Natural killer cell (primary cell): ENCODE data around the gene OR10G6. TPM values are rescaled to one million over a fixed set of nuclear protein-coding genes. Genes with fewer than 3 reads are reported as not detected.
"Not testable (repeated sequence)": the region's sequence is repeated elsewhere in the genome, so short reads cannot be mapped to it uniquely, and the experiment has no call there.

Experiments used
- ATAC-seq, 3 donors: fragments of 150-1000 bp in 2 of 3; fragments of 200-7000 bp in 1 of 3; cut with Tn5 transposase; 1 replicate in 1 of 3; 2 replicates in 2 of 3; pipeline ENCODE4 v1.10.0; 2021; ENCODE audit warnings: mild to moderate bottlenecking in 2 of 3, moderate library complexity in 2 of 3
- DNase-seq, 2 donors: peaks; one replicate each; pipeline versions ENCODE4 v3.0.0 to v3.0.0-alpha.2; 2013 to 2021; ENCODE audit warnings: mixed read lengths in 1 of 2
- H3K27ac ChIP-seq: one replicate; pipeline ENCODE4 v1.5.1; 2013; ENCODE audit warnings: mild to moderate bottlenecking, low read length
- H3K27me3 ChIP-seq: one replicate; pipeline ENCODE4 v1.6.1; 2013; ENCODE audit warnings: low read length; ENCODE audit not compliant: control insufficient read depth, insufficient read depth
- H3K36me3 ChIP-seq: one replicate; pipeline ENCODE4 v1.6.1; 2013; ENCODE audit warnings: low read length; ENCODE audit not compliant: control insufficient read depth, insufficient read depth
- H3K4me1 ChIP-seq: one replicate; pipeline ENCODE4 v1.6.1; 2013; ENCODE audit warnings: low read length; ENCODE audit not compliant: control insufficient read depth, insufficient read depth
- H3K4me3 ChIP-seq: one replicate; pipeline ENCODE4 v1.5.1; 2013; ENCODE audit warnings: low read length
- H3K9me3 ChIP-seq: one replicate; pipeline ENCODE4 v1.6.1; 2013; ENCODE audit warnings: low read length; ENCODE audit not compliant: control insufficient read depth, insufficient read depth
- H3K27ac Mint-ChIP-seq, 2 donors: one replicate each; pipeline ENCODE4 v1.8.0; 2022; ENCODE audit warnings: mild to moderate bottlenecking in 2 of 2, mixed read lengths in 2 of 2, moderate library complexity in 1 of 2
- H3K27me3 Mint-ChIP-seq, 2 donors: one replicate each; pipeline ENCODE4 v1.8.0; 2022; ENCODE audit warnings: low read depth in 2 of 2, mixed read lengths in 2 of 2
- H3K36me3 Mint-ChIP-seq: one replicate; pipeline ENCODE4 v1.8.0; 2022; ENCODE audit warnings: mixed read lengths
- H3K4me1 Mint-ChIP-seq, 2 donors: one replicate each; pipeline ENCODE4 v1.8.0; 2022; ENCODE audit warnings: mixed read lengths in 2 of 2
- H3K4me3 Mint-ChIP-seq: one replicate; pipeline ENCODE4 v1.8.0; 2022; ENCODE audit warnings: mild to moderate bottlenecking, moderate library complexity, mixed read lengths
- H3K9me3 Mint-ChIP-seq, 2 donors: one replicate each; pipeline ENCODE4 v1.8.0; 2022; ENCODE audit warnings: mixed read lengths in 2 of 2
- CTCF ChIP-seq: fragments of 200-600 bp; IDR thresholded peaks from one replicate; pipeline ENCODE4 v1.8.0; 2022; ENCODE audit warnings: antibody characterized with exemption
- WGBS: methylation state at CpG from one replicate; pipeline ENCODE4 v1.1.7; 2013; ENCODE audit warnings: missing lambda C conversion rate; ENCODE audit not compliant: insufficient coverage; 5-methylcytosine and 5-hydroxymethylcytosine counted together
- intact Hi-C: fragments of 100-400 bp; cut with micrococcal nuclease; formaldehyde crosslinking; loops from one replicate; pipeline ENCODE4 v1.14.2; 2022
- total RNA-seq, 4 donors: library from RNA; stranded (reverse); fragments of 120-200 nt in 1 of 4; gene quantifications; one replicate each; pipeline versions ENCODE4 v1.2.3 to v1.2.4, GENCODE V29; 2013 to 2022

The OR10G6 gene
- total RNA-seq, 3 donors from 2014 or later (not counting 1 experiment from before 2014, with no cell fraction given): not detected

DNA sequence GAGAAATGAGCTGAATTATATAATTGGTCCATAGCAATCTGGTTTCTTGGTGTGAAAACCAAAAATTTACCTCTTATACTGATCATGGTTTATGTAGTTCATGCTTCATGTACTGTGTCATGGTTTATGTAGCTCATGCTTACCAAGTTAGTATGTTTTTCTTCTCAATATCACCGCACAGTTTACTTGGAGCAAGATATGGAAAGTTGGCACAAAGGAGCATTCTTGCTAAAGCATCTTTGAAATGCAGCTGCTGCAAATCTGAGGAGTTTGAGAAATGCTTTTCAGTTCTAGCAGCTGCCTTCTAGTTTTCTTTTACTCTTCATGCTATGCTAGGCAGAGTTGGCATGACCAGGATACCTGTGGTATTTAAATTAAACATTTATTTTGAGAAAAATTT is 41.7 kb upstream of the OR10G6 start:
- no peaks in the 10 kb centered on the region for H3K4me1 ChIP-seq
- no peak for DNase-seq
- H3K36me3 Mint-ChIP-seq: no peaks in the 10 kb centered on the region
- intact Hi-C loops: no loop called here
- H3K36me3 ChIP-seq: no peaks in the 10 kb centered on the region
- H3K9me3 ChIP-seq: no peaks in the 10 kb centered on the region
- no peaks in the 10 kb centered on the region for H3K4me1 Mint-ChIP-seq
- no peak for TF ChIP-seq CTCF
- H3K27me3 ChIP-seq: no peaks in the 10 kb centered on the region
- peaks cover 0 to 2% of the 10 kb centered on the region in 2 donors for H3K9me3 Mint-ChIP-seq
- H3K4me3 ChIP-seq: no peak overlapping the region
- H3K27me3 Mint-ChIP-seq: peaks cover 0 to 2% of the 10 kb centered on the region in 2 donors
- H3K4me3 Mint-ChIP-seq: no peak overlapping the region
- 93% methylated on average over 1 of the region's 1 CpG for WGBS
- no peak overlapping the region for H3K27ac ChIP-seq
- ATAC-seq: no peak
- no peak overlapping the region for H3K27ac Mint-ChIP-seq

DNA sequence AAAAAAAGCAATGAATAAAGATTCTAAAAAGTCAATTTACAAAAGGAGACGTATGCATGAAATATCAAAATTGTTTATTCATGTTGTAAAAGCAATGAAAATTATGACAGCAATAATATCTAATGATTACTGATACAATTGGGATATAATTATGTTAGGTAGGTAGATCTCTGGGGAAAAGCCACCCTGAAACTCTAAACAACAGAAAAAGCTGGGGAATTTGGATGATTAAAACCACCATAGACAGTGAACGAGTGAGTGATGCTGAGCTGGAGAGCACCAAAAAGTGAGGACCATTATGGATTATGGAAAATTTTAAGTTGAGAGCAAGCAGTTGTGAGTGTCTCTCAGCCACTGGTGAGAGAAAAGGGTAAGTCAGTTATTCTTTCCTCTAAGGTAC is 31.5 kb upstream of the OR10G6 start, which contains the start of gene OR10G8:
TSS of gene OR10G8 (plus strand) at position 301 of the 400 bp plus-strand sequence. CDS start 2,825 bp downstream, outside the sequence.
- DNase-seq: no peak
- Histone ChIP-seq H3K4me1 (no peaks in the 10 kb centered on the region), H3K36me3 (no peaks in the 10 kb centered on the region), H3K9me3 (no peaks in the 10 kb centered on the region), H3K27me3 (no peaks in the 10 kb centered on the region), H3K27ac (no peak within 1 kb of the TSS), H3K4me3 (no peak within 1 kb of the TSS)
- no peak for TF ChIP-seq CTCF
- 92% methylated on average over 1 of the region's 2 CpGs for WGBS
- intact Hi-C loops: no loop called here
- Mint-ChIP-seq H3K4me1 (no peaks in the 10 kb centered on the region), H3K9me3 (no peaks in the 10 kb centered on the region), H3K27me3 (no peaks in the 10 kb centered on the region), H3K4me3 (no peak within 1 kb of the TSS), H3K36me3 (no peaks in the 10 kb centered on the region), H3K27ac (no peak within 1 kb of the TSS)
- no peak for ATAC-seq

DNA sequence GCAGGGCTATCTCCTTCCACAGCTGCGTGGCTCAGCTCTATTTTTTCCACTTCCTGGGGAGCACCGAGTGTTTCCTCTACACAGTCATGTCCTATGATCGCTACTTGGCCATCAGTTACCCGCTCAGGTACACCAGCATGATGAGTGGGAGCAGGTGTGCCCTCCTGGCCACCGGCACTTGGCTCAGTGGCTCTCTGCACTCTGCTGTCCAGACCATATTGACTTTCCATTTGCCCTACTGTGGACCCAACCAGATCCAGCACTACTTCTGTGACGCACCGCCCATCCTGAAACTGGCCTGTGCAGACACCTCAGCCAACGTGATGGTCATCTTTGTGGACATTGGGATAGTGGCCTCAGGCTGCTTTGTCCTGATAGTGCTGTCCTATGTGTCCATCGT is 20.9 kb upstream of the OR10G6 start:
- H3K27me3 Mint-ChIP-seq, intact Hi-C loops, H3K9me3 ChIP-seq, H3K9me3 Mint-ChIP-seq, H3K36me3 ChIP-seq, H3K27ac ChIP-seq, H3K4me3 ChIP-seq, H3K4me1 ChIP-seq, H3K27ac Mint-ChIP-seq, H3K4me1 Mint-ChIP-seq, H3K36me3 Mint-ChIP-seq, H3K4me3 Mint-ChIP-seq, ATAC-seq, DNase-seq, H3K27me3 ChIP-seq: not testable (repeated sequence)
- WGBS: 86% methylated on average over 4 of the region's 9 CpGs

DNA sequence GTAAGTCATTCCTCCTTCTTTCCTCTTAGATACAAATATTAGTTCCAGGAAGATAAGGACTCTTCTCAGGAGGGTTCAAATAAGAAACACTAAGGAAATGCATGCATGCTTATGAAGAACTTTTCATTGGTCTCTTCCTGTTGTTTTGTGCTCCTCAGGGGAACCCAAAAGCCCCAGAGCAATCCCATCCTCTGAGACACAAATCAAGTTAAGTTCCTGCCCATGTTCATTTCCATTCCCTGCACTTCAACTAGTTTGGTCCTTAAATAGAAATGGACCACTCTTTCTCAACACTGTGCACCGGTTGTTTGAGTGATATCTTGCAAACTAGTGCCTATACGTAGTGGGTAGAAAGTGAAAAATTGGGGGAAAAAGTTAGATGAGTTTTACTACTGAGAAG is 17.7 kb upstream of the OR10G6 start, which contains the start of gene OR10G4:
TSS of gene OR10G4 (plus strand) at position 301 of the 400 bp plus-strand sequence. CDS start 2,578 bp downstream, outside the sequence.
- DNase-seq: no peak
- no peak for ATAC-seq
- no peaks in the 10 kb centered on the region for H3K4me1 ChIP-seq
- H3K27me3 Mint-ChIP-seq: peaks cover 0 to 7% of the 10 kb centered on the region in 2 donors
- no peak within 1 kb of the TSS for H3K27ac ChIP-seq
- H3K4me3 Mint-ChIP-seq: no peak within 1 kb of the TSS
- WGBS: 80% methylated on average over 2 of the region's 2 CpGs
- H3K36me3 ChIP-seq: no peaks in the 10 kb centered on the region
- TF ChIP-seq CTCF: no peak
- H3K9me3 Mint-ChIP-seq: no peaks in the 10 kb centered on the region
- no peaks in the 10 kb centered on the region for H3K36me3 Mint-ChIP-seq
- no peaks in the 10 kb centered on the region for H3K4me1 Mint-ChIP-seq
- no peaks in the 10 kb centered on the region for H3K9me3 ChIP-seq
- H3K27ac Mint-ChIP-seq: no peak within 1 kb of the TSS
- no peak within 1 kb of the TSS for H3K4me3 ChIP-seq
- no peaks in the 10 kb centered on the region for H3K27me3 ChIP-seq
- intact Hi-C loops: no loop called here
